HepG2 (cell line): Measurements from ENCODE around the gene AXIN2. TPM values are rescaled to one million over a fixed set of nuclear protein-coding genes. Genes with fewer than 3 reads are reported as not detected.

Source experiments
- ATAD3A ChIP-seq: sonication (generic); formaldehyde crosslinking; IDR thresholded peaks from 2 replicates; pipeline ENCODE4 v1.4.0; 2020; ENCODE audit warnings: missing genetic modification reagents
- CHD4 ChIP-seq: fragments of 200-600 bp; sonication (generic); IDR thresholded peaks from 2 replicates; pipeline ENCODE4 v1.7.0; 2017; ENCODE audit warnings: mild to moderate bottlenecking, low read length, borderline replicate concordance
- MED8 ChIP-seq: sonication (generic); formaldehyde crosslinking; IDR thresholded peaks from 2 replicates; pipeline ENCODE4 v1.8.1; 2023; ENCODE audit warnings: mild to moderate bottlenecking, missing genetic modification reagents; ENCODE audit not compliant: insufficient replicate concordance
- PHF20 ChIP-seq: sonication (generic); formaldehyde crosslinking; IDR thresholded peaks from 2 replicates; pipeline ENCODE4 v1.5.0; 2020; ENCODE audit warnings: mild to moderate bottlenecking, missing genetic modification reagents
- SAFB2 ChIP-seq: sonication (generic); formaldehyde crosslinking; IDR thresholded peaks from 2 replicates; pipeline ENCODE4 v1.5.1; 2020; ENCODE audit warnings: missing genetic modification reagents, low read depth, mild to moderate bottlenecking, borderline replicate concordance
- ZNF235 ChIP-seq: sonication (generic); formaldehyde crosslinking; IDR thresholded peaks from 2 replicates; pipeline ENCODE4 v1.8.1; 2023; ENCODE audit warnings: mild to moderate bottlenecking, missing genetic modification reagents, borderline replicate concordance
- polyA plus RNA-seq, 8 experiments: library from polyadenylated mRNA; depleted of rRNA in 3 of 8; stranded (reverse) in 7 of 8; unstranded in 1 of 8; fragments of >200 nt; fragmentation: Illumina TruSeq in 4 of 8; extraction: Trizol in 4 of 8; gene quantifications; 2 replicates each; pipeline versions ENCODE4 v1.2.1 to v1.2.3, GENCODE V29; 2011 to 2016; ENCODE audit warnings: low read depth in 4 of 8, missing spikeins in 1 of 8, mixed read lengths in 1 of 8; ENCODE audit not compliant: insufficient read depth in 1 of 8
- total RNA-seq, 5 experiments: library from RNA; depleted of rRNA; stranded (reverse); fragments of >200 nt; fragmentation: Illumina TruSeq; extraction: Trizol; gene quantifications; 2 replicates each; pipeline ENCODE4 v1.2.3, GENCODE V29; 2016; ENCODE audit warnings: low read depth in 1 of 5
- TF ChIP-seq, protein P1 (sequence below): sonication (generic); formaldehyde crosslinking; IDR thresholded peaks from 2 replicates; pipeline ENCODE4 v1.8.0; 2023; ENCODE audit warnings: mild to moderate bottlenecking, missing genetic modification reagents
- TF ChIP-seq, protein P2 (sequence below): sonication (generic); formaldehyde crosslinking; IDR thresholded peaks from 2 replicates; pipeline ENCODE4 v1.4.0; 2020; ENCODE audit warnings: low read depth, mild to moderate bottlenecking, missing genetic modification reagents
- TF ChIP-seq, protein P3 (sequence below): sonication (generic); formaldehyde crosslinking; IDR thresholded peaks from 2 replicates; pipeline ENCODE4 v1.5.1; 2020; ENCODE audit warnings: missing genetic modification reagents, mild to moderate bottlenecking, borderline replicate concordance

Gene AXIN2
- total and polyA plus RNA-seq, 2 of the 13 experiments (the other 11 are each of a cell fraction or from before 2014, with no cell fraction given), result 58.6 to 63.4 TPM

DNA sequence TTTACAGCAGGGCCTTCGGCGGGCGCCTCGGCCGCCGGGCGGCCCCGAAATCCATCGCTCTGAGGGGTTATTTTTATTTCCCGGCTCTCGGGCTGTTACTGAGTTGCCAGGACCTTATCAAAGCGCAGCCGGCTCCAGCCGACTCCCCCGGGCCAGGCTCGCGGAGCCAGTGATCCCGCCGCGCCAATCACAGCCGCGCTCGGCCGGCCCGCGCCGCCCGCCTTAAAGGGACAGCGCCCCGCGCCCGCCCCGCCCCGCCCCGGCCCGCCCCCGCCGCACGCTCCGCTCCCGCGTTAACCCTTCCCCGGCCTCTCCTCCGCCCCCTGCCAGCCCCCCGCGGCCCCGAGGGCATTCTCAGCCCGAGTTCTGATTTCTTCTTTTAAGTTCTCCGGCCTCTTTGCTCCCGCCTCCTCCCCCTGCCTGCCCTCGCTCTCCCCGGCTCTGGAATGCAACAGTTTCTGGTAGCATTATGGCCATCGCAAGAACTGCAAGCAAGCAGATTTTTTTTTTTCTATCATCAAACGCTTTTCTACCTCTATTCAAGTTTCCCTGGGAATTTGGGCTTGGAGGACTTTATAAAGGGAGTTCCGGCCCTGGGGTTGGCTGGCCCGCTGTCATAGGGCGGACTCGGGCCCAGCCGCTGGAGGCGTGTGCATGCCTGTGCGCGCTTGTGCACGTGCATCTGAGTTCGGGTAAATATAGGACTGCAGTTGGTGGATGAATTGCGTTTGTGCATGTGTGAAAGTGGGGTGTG lies at the start of gene AXIN2 (continued):
- TF ChIP-seq ZNF235 (peak; percentile 38; the same call in 1 of the 2 replicates), ATAD3A (CRISPR knock-in tag) (no peak), CHD4 (no peak), PHF20 (CRISPR knock-in tag) (peak; percentile 51; the same call in 1 of the 2 replicates), MED8 (CRISPR knock-in tag) (peak; percentile 17), SAFB2 (no peak)
- TF ChIP-seq, protein P1, sequence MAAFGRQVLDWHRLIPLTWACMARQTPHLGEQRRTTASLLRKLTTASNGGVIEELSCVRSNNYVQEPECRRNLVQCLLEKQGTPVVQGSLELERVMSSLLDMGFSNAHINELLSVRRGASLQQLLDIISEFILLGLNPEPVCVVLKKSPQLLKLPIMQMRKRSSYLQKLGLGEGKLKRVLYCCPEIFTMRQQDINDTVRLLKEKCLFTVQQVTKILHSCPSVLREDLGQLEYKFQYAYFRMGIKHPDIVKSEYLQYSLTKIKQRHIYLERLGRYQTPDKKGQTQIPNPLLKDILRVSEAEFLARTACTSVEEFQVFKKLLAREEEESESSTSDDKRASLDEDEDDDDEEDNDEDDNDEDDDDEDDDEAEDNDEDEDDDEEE (CRISPR knock-in tag), result peak; percentile 99
- TF ChIP-seq, protein P2, sequence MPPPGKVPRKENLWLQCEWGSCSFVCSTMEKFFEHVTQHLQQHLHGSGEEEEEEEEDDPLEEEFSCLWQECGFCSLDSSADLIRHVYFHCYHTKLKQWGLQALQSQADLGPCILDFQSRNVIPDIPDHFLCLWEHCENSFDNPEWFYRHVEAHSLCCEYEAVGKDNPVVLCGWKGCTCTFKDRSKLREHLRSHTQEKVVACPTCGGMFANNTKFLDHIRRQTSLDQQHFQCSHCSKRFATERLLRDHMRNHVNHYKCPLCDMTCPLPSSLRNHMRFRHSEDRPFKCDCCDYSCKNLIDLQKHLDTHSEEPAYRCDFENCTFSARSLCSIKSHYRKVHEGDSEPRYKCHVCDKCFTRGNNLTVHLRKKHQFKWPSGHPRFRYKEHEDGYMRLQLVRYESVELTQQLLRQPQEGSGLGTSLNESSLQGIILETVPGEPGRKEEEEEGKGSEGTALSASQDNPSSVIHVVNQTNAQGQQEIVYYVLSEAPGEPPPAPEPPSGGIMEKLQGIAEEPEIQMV, result peak; percentile 96
- TF ChIP-seq, protein P3, sequence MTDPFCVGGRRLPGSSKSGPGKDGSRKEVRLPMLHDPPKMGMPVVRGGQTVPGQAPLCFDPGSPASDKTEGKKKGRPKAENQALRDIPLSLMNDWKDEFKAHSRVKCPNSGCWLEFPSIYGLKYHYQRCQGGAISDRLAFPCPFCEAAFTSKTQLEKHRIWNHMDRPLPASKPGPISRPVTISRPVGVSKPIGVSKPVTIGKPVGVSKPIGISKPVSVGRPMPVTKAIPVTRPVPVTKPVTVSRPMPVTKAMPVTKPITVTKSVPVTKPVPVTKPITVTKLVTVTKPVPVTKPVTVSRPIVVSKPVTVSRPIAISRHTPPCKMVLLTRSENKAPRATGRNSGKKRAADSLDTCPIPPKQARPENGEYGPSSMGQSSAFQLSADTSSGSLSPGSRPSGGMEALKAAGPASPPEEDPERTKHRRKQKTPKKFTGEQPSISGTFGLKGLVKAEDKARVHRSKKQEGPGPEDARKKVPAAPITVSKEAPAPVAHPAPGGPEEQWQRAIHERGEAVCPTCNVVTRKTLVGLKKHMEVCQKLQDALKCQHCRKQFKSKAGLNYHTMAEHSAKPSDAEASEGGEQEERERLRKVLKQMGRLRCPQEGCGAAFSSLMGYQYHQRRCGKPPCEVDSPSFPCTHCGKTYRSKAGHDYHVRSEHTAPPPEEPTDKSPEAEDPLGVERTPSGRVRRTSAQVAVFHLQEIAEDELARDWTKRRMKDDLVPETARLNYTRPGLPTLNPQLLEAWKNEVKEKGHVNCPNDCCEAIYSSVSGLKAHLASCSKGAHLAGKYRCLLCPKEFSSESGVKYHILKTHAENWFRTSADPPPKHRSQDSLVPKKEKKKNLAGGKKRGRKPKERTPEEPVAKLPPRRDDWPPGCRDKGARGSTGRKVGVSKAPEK, result peak; percentile 97; the same call in 1 of the 2 replicates
